Astrocyte (in vitro differentiated cells and primary cell): ENCODE results near the gene ETNPPL.

Experiments
- EZH2 ChIP-seq: IDR thresholded peaks from 2 replicates; pipeline ENCODE4 v1.6.1; 2012; ENCODE audit warnings: mild to moderate bottlenecking, low read length, inconsistent platforms; ENCODE audit not compliant: insufficient read depth
- TF ChIP-seq, protein P1 (sequence below): IDR thresholded peaks from 2 replicates; pipeline ENCODE4 v1.5.1; 2011; ENCODE audit warnings: low read depth, mild to moderate bottlenecking, inconsistent platforms, low read length, moderate library complexity; ENCODE audit not compliant: insufficient read depth

DNA sequence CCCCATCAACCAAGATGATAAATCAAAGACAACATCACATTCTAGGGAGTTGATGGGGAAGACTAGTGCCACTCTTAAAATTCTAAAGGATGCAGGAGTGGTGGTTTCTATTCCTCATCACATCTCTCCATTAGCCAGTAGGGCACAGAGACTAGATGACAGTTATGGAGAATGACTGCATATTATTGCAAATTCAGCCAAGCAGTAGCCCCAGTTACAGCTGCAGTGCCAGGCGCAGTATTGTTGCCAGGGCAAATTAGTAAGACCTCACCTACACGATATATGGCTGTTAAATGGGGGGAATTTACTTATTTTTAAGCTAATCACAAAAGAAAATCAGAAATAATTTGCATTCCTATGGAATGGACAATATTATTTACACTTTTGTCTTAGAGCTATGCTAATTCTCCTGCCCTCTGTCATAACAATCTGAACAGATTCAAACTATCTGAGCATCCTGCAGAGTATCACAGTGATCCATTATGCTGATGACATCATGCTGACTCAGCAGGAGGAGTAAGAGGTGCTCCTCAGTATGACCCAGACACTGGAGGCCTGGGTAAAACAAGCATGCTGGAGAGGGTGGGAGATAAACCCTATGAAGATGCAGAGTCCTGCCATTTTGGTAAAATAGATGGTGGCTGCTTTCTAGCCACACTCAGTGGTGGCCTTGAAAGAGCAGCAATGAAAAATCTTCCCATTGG lies 24.7 kb downstream of the ETNPPL start:
- TF ChIP-seq, protein P1, sequence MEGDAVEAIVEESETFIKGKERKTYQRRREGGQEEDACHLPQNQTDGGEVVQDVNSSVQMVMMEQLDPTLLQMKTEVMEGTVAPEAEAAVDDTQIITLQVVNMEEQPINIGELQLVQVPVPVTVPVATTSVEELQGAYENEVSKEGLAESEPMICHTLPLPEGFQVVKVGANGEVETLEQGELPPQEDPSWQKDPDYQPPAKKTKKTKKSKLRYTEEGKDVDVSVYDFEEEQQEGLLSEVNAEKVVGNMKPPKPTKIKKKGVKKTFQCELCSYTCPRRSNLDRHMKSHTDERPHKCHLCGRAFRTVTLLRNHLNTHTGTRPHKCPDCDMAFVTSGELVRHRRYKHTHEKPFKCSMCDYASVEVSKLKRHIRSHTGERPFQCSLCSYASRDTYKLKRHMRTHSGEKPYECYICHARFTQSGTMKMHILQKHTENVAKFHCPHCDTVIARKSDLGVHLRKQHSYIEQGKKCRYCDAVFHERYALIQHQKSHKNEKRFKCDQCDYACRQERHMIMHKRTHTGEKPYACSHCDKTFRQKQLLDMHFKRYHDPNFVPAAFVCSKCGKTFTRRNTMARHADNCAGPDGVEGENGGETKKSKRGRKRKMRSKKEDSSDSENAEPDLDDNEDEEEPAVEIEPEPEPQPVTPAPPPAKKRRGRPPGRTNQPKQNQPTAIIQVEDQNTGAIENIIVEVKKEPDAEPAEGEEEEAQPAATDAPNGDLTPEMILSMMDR, result no peak
- TF ChIP-seq EZH2, result no peak
